ENCODE results near the gene IRF4.

Gene IRF4

GRCh38 chr6:449486-450419 is 58.2 kb downstream of the IRF4 start:
- WGBS, 2 experiments (ENCODE audit: insufficient coverage in 2 of 2) = 91 to 92% methylated on average over 51 to 59 of the region's 62 CpGs
- no peaks in the 10 kb centered on the region for H3K9me3 ChIP-seq (ENCODE audit: control insufficient read depth, low read length)
- no peaks in the 10 kb centered on the region for H3K36me3 ChIP-seq (ENCODE audit: control insufficient read depth, insufficient read depth, low read length)
- H3K27ac ChIP-seq (ENCODE audit: low read depth, low read length, severe bottlenecking) = no peak overlapping the region
- no peak overlapping the region for H3K4me3 ChIP-seq (ENCODE audit: extremely low read depth, insufficient read depth, low read length, poor library complexity, severe bottlenecking)
- no peaks in the 10 kb centered on the region for H3K4me1 ChIP-seq (ENCODE audit: control insufficient read depth, insufficient read depth, low read length, poor library complexity, severe bottlenecking)

- Histone ChIP-seq H3K4me3 (ENCODE audit: extremely low read depth, insufficient read depth, low read length, poor library complexity, severe bottlenecking) (no peak overlapping the region), H3K4me1 (ENCODE audit: control insufficient read depth, insufficient read depth, low read length, poor library complexity, severe bottlenecking) (no peaks in the 10 kb centered on the region), H3K36me3 (ENCODE audit: control insufficient read depth, insufficient read depth, low read length) (no peaks in the 10 kb centered on the region), H3K9me3 (ENCODE audit: control insufficient read depth, low read length) (no peaks in the 10 kb centered on the region), H3K27ac (ENCODE audit: low read depth, low read length, severe bottlenecking) (no peak overlapping the region)
- WGBS, 2 experiments (ENCODE audit: insufficient coverage in 2 of 2) = 86 to 92% methylated on average over 10 to 12 of the region's 12 CpGs
Measured at GRCh38 chr6:451336-451735, 59.8 kb downstream of the IRF4 start.

GRCh38 chr6:451847-452246 is 60.3 kb downstream of the IRF4 start:
- Histone ChIP-seq H3K4me3 (ENCODE audit: extremely low read depth, insufficient read depth, low read length, poor library complexity, severe bottlenecking) (no peak overlapping the region), H3K9me3 (ENCODE audit: control insufficient read depth, low read length) (peaks cover 1% of the 10 kb centered on the region), H3K4me1 (ENCODE audit: control insufficient read depth, insufficient read depth, low read length, poor library complexity, severe bottlenecking) (no peaks in the 10 kb centered on the region), H3K27ac (ENCODE audit: low read depth, low read length, severe bottlenecking) (no peak overlapping the region), H3K36me3 (ENCODE audit: control insufficient read depth, insufficient read depth, low read length) (no peaks in the 10 kb centered on the region)
- 84 to 98% methylated on average over 7 of the region's 8 CpGs for WGBS, 2 experiments (ENCODE audit: insufficient coverage in 2 of 2)

GRCh38 chr6:452301-453067 is 60.9 kb downstream of the IRF4 start:
- Histone ChIP-seq H3K27ac (ENCODE audit: low read depth, low read length, severe bottlenecking) (no peak overlapping the region), H3K4me1 (ENCODE audit: control insufficient read depth, insufficient read depth, low read length, poor library complexity, severe bottlenecking) (no peaks in the 10 kb centered on the region), H3K36me3 (ENCODE audit: control insufficient read depth, insufficient read depth, low read length) (no peaks in the 10 kb centered on the region), H3K9me3 (ENCODE audit: control insufficient read depth, low read length) (peaks cover 8% of the 10 kb centered on the region), H3K4me3 (ENCODE audit: extremely low read depth, insufficient read depth, low read length, poor library complexity, severe bottlenecking) (no peak overlapping the region)
- 86 to 92% methylated on average over 8 to 9 of the region's 9 CpGs for WGBS, 2 experiments (ENCODE audit: insufficient coverage in 2 of 2)

DNA sequence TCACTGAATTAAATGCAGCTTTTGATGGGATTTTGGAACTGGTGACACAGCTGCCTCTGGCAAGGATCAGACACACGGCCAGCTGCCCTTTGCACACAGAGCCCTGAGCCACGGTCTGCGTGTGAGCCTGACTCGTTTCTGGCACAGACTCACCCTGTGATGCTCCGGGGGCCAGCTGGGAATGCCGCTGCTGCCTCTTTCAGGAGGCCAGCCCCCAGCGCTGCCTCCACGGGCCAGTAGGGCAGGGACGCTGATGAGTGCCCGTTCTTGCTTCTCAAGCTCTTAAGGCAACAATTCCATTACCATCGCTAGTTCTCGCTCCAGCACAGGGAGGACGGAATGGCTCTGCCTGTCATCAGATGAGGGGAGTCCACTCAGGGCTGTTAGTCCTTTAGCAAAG is 61.6 kb downstream of the IRF4 start:
- Histone ChIP-seq H3K4me3 (ENCODE audit: extremely low read depth, insufficient read depth, low read length, poor library complexity, severe bottlenecking) (no peak overlapping the region), H3K36me3 (ENCODE audit: control insufficient read depth, insufficient read depth, low read length) (no peaks in the 10 kb centered on the region), H3K27ac (ENCODE audit: low read depth, low read length, severe bottlenecking) (no peak overlapping the region), H3K4me1 (ENCODE audit: control insufficient read depth, insufficient read depth, low read length, poor library complexity, severe bottlenecking) (no peaks in the 10 kb centered on the region), H3K9me3 (ENCODE audit: control insufficient read depth, low read length) (peaks cover 9% of the 10 kb centered on the region)
- 79 to 85% methylated on average over 13 of the region's 13 CpGs for WGBS, 2 experiments (ENCODE audit: insufficient coverage in 2 of 2)

DNA sequence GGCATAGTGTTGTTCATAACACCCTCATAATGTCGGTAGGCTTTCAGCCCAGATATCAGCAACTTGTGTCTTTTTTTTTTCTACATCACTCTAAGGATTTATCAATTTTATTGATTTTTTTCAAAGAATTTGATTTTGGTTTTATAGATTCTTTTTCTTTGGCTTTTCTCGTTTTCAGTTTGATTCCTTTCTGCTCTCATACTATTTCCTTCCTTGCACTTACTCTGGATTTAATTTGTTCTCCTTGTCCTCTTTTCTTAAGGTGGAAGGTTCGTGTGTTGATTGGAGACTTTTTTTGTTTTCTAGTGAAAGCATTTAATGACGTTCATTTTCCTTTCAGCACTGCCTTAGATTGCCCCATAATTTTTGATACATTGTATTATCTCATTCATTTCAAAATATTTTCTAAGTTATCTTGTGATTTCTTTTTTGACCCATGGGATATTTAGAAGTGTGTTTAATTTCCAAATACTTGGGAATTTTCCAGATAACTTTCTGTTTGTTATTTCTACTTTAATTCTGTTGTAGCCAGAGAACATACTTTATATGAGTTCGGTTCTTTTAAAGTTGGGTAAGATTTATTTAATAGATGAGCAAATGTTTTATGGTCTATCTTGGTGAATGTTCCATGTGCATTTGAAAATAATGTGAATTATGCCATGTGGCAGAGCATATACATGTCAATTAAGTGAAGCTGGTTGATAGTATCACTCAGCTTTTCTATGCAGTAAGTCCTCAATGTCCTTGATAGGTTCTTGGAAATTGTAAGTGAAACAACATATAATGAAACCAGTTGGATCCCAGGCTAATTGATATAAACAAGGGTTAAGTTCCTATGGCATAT is 62.8 kb downstream of the IRF4 start:
- Histone ChIP-seq H3K4me3 (ENCODE audit: extremely low read depth, insufficient read depth, low read length, poor library complexity, severe bottlenecking) (no peak overlapping the region), H3K27ac (ENCODE audit: low read depth, low read length, severe bottlenecking) (no peak overlapping the region), H3K36me3 (ENCODE audit: control insufficient read depth, insufficient read depth, low read length) (no peaks in the 10 kb centered on the region), H3K4me1 (ENCODE audit: control insufficient read depth, insufficient read depth, low read length, poor library complexity, severe bottlenecking) (no peaks in the 10 kb centered on the region), H3K9me3 (ENCODE audit: control insufficient read depth, low read length) (peaks cover 9% of the 10 kb centered on the region)
- WGBS, 2 experiments (ENCODE audit: insufficient coverage in 2 of 2) = no CpG with 5 or more reads among the region's 5 CpGs

DNA sequence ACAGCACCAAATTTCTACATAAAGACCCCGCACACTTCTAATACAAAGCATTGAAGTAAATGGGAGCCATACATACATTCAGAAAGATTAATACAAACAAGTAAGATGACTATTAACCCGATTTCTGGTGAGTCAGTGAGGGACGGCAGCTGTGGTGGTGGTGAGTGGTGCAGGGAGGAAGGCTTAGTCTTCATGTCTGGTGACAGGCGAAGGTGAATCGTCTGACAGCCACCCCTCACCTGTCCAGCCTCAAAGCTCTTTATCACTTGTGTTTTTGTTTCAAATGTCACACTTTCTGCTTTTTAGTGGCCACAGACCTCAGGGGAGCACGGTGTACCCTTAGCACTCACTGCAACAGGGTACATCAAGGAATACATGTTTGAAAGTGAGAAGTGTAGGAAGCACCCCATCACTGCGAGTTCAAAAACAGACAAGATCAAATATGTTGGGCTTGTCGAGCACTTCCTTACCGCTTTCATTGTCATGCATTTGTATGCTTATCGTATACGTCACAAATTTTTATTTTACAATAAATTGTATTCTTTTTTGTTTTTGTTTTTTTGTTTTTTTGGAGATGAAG is 63.5 kb downstream of the IRF4 start:
- Histone ChIP-seq H3K36me3 (ENCODE audit: control insufficient read depth, insufficient read depth, low read length) (no peaks in the 10 kb centered on the region), H3K4me3 (ENCODE audit: extremely low read depth, insufficient read depth, low read length, poor library complexity, severe bottlenecking) (no peak overlapping the region), H3K9me3 (ENCODE audit: control insufficient read depth, low read length) (peaks cover 9% of the 10 kb centered on the region), H3K27ac (ENCODE audit: low read depth, low read length, severe bottlenecking) (no peak overlapping the region), H3K4me1 (ENCODE audit: control insufficient read depth, insufficient read depth, low read length, poor library complexity, severe bottlenecking) (no peaks in the 10 kb centered on the region)
- 96 to 100% methylated on average over 2 to 5 of the region's 11 CpGs for WGBS, 2 experiments (ENCODE audit: insufficient coverage in 2 of 2)

DNA sequence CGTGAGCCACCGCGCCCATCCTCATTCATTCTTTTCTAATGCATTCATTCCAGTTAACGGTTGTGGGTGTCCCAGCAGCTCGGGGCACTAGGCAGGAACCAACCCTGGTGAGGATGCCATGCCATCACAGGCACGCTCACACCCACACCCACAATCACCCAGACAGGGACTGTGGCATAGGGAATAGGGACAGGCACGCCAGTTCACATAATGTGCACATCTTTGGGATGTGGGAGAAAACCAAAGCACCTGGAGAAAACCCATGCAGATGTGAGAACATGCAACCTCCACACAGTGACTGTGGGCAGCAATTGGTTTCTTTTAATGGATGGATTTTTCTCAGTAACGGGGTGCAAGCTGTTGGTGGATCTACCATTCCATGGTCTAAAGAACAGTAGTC is 64.3 kb downstream of the IRF4 start:
- Histone ChIP-seq H3K36me3 (ENCODE audit: control insufficient read depth, insufficient read depth, low read length) (no peaks in the 10 kb centered on the region), H3K4me3 (ENCODE audit: extremely low read depth, insufficient read depth, low read length, poor library complexity, severe bottlenecking) (no peak overlapping the region), H3K27ac (ENCODE audit: low read depth, low read length, severe bottlenecking) (no peak overlapping the region), H3K9me3 (ENCODE audit: control insufficient read depth, low read length) (peaks cover 9% of the 10 kb centered on the region), H3K4me1 (ENCODE audit: control insufficient read depth, insufficient read depth, low read length, poor library complexity, severe bottlenecking) (no peaks in the 10 kb centered on the region)
- WGBS, 2 experiments (ENCODE audit: insufficient coverage in 2 of 2) = 97 to 98% methylated on average over 5 of the region's 8 CpGs

DNA sequence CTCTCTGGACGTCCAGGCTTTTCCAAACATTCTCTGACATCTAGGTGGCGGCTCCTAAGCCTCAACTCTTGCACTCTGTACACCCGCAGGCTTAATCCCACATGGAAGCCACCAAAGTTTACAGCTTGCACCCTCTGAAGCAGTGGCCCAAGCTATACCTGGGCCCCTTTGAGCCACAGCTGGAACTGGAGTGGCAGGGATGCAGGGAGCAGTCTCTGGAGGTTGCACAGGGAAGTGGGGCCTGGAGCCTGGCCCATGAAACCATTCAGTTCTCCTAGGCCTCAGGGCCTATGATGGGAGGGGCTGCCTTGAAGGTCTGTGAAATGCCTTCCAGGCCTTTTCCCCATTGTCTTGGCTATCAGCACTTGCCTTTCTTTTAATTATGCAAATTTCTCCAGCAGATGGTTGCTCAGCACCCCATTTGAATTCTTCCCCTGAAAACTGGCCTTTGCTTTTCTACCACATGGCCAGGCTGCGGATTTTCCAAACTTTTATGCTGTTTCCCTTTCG is 64.9 kb downstream of the IRF4 start:
- Histone ChIP-seq H3K9me3 (ENCODE audit: control insufficient read depth, low read length) (peaks cover 9% of the 10 kb centered on the region), H3K4me3 (ENCODE audit: extremely low read depth, insufficient read depth, low read length, poor library complexity, severe bottlenecking) (no peak overlapping the region), H3K27ac (ENCODE audit: low read depth, low read length, severe bottlenecking) (no peak overlapping the region), H3K4me1 (ENCODE audit: control insufficient read depth, insufficient read depth, low read length, poor library complexity, severe bottlenecking) (no peaks in the 10 kb centered on the region), H3K36me3 (ENCODE audit: control insufficient read depth, insufficient read depth, low read length) (no peaks in the 10 kb centered on the region)
- WGBS, 2 experiments (ENCODE audit: insufficient coverage in 2 of 2) = 82 to 84% methylated on average over 5 of the region's 5 CpGs

- Histone ChIP-seq H3K27ac (ENCODE audit: low read depth, low read length, severe bottlenecking) (no peak overlapping the region), H3K36me3 (ENCODE audit: control insufficient read depth, insufficient read depth, low read length) (no peaks in the 10 kb centered on the region), H3K4me1 (ENCODE audit: control insufficient read depth, insufficient read depth, low read length, poor library complexity, severe bottlenecking) (no peaks in the 10 kb centered on the region), H3K9me3 (ENCODE audit: control insufficient read depth, low read length) (peaks cover 9% of the 10 kb centered on the region), H3K4me3 (ENCODE audit: extremely low read depth, insufficient read depth, low read length, poor library complexity, severe bottlenecking) (no peak overlapping the region)
- 80 to 82% methylated on average over 4 of the region's 4 CpGs for WGBS, 2 experiments (ENCODE audit: insufficient coverage in 2 of 2)
Measured at GRCh38 chr6:456887-457286, 65.3 kb downstream of the IRF4 start.
